NCI-H82 treated with DMSO at 0.1 percent for 48 hours (cell line): Measurements from ENCODE around the gene CAPN6.

Experiments
- DNase-seq: peaks from one replicate; lab custom pipeline; 2025; ENCODE audit not compliant: unreplicated experiment; lab: John Stamatoyannopoulos, UW

The CAPN6 gene

GRCh38 chrX:111207851-111208250 is 62.4 kb downstream of the CAPN6 start:
- no peak for DNase-seq

GRCh38 chrX:111200327-111200726 is 70.0 kb downstream of the CAPN6 start:
- no peak for DNase-seq

GRCh38 chrX:111199505-111199904 is 70.8 kb downstream of the CAPN6 start:
- DNase-seq = no peak
